GM03348 (cell line): ENCODE data around the gene AMOTL2.

Experiments
- DNase-seq: peaks from one replicate; pipeline ENCODE4 v3.0.0; 2012; ENCODE audit warnings: low spot score

The AMOTL2 gene

DNA sequence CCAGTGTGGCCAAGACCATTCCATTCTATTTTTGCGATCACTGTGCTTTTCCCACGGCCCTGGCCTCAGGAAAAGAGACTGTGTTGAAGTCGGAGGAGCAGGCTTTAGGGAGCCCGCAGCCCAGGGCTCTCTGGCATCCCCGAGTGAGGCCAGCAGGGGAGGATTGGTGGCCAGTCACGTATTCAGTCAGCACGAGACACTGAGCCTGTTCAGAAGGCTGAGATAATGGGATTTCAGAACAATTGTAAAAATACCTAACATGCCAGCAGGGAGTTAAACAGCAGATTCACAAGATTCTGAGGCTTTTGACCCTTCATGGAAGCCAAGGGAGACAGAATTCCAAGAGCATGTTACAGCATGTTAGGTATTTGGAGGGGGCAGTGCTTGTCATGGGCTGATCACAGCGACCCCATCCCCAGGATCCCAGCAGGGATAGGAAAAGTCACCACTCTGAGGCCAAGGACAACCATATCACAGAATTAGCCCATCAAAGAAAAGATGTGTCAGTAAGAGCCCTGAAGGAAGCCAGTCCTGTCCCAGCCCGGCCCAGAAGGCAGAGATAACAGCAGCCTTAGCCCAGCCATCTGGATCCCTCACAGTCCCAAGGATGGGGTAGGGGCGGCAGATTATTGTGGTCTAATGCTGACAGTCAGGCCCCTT is 40.6 kb downstream of the AMOTL2 start:
- DNase-seq: peak; percentile 76

DNA sequence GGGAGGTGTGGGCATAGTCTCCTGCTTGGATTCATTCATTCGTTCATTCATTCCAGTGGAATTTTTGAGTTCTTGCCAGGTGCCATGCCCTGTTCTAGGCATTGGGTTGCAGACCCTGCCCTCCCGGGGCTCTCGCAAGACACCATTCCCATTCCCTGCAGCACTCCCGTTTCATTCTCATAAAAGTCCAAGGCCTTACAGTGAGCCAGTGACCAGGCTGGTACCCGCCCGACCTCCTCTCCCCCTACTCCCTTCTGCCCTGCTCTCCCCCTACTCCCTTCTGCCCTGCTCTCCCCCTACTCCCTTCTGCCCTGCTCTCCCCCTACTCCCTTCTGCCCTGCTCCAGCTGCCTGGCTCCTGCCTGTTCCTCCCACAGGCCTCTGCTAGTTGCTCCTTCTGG is 41.9 kb downstream of the AMOTL2 start:
- no peak for DNase-seq

DNA sequence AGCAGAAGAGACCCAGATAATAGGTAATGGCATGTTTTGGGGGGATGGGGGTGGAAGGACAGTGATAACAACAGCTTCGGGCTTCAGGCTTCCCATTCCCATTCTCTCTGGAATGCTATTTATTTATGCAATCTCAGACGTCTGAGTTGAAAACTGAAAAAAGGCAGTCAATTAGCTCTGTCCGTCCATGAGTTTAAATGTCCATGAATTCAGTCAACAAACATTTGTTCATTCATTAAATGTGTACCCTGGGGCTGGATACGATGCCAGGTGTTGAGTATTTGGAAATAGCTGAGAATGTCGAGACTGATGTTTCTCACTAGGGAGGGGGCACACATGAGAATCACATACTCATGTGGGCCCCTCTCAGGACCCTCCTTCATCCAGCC is 42.4 kb downstream of the AMOTL2 start:
- peak; percentile 24 for DNase-seq

DNA sequence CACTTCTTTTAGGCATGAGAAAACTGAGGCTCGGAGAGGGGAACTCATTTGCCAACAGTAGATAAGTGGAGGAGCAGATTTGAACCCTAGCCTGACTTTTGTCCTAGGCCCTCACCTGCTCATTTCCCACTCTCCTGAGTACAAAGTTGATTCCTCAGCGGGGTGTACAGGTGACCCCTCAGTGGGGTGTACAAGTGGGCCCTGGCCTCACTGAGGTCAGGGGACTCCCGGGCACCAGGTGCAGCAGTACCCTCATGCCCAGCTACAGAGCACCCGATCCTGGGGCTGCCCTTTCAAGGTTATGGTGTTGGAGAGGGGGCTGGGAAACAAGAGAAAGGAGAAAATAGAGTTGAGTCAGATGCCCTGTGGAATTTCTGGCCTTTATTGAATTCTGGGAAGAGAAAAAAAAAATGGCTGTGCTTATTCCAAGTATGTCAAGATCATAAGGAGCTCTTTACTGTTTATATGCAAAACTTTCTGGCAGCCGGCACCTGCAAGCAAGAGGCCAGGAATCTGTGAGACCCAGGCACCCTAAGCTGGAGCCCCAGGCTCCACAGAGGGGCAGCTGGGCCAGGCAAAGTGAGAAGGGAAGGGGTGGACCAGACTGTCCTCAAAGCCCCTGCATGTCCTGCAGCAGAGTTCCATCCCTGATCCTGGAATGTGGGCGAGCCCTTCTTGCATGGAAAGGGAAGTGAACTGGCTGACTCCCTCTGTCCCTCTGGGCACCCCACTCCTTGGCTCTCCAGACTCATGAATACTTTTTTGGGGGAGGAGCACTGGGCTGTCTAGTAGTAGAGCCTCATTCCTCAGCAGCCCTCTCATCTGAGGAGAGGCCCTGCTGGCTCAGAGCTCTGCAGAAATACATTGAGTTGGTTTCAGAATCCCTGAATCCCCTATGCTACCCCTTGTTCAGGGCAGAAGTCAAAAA is 43.1 kb downstream of the AMOTL2 start:
- peak; percentile 84 for DNase-seq

DNA sequence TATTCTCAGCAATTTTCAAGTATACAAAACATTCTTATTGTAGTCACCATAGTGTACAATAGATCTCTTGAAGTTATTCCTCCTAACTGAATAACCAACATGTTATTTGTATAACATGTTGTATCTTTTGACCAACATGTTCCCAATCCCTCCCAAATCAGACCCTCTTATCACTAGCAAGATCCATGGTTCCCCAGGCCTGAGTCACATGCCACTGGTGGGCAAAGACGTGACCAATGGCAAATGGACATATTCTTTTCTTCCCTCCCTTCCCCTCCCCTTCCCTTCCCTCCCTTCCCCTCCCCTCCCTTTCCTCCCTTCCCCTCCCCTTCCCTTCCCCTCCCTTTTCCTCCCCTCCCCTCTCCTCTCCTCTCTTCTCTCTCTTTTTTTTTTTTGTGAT is 45.4 kb downstream of the AMOTL2 start:
- no peak for DNase-seq

DNA sequence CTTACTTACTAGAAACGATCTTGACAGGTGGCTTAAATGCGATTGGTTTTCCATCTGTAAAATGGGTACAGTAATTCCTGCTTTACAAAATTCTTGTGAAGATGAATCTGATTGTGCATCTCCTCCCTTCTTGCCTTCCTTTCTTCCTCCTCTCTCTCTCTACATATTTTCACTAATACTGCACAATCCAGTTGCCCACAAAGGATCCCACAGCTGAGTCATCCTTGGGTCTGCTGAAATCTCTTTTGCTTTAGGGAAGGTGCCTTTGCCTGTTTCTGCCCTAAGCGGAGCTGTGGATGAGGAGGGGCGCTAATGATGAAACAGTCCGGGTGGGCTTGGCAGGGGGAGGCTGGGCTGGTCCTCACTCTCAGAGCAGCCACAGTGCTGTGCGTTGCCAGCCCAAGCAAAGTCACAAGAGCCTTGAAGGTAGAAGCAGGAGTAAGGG is 46.1 kb downstream of the AMOTL2 start:
- peak; percentile 68 for DNase-seq

DNA sequence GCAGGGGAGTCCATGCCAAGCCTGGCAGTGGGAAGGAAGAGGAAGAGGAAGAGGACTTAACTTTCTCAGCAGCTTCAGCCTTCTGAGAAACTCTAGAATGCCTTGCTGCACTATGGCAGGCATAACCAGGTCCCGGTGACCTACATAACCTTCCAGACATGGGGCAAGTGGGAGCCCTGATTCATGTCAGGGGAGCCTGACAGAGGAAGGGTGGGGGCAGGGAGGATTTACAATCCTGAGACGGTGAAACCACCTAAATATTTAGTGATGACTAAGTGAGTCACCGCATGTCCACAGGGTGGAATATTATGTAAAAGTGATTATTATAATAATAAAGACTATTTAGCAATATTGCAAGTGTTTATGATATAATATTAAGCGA is 46.7 kb downstream of the AMOTL2 start:
- peak; percentile 65 for DNase-seq

DNA sequence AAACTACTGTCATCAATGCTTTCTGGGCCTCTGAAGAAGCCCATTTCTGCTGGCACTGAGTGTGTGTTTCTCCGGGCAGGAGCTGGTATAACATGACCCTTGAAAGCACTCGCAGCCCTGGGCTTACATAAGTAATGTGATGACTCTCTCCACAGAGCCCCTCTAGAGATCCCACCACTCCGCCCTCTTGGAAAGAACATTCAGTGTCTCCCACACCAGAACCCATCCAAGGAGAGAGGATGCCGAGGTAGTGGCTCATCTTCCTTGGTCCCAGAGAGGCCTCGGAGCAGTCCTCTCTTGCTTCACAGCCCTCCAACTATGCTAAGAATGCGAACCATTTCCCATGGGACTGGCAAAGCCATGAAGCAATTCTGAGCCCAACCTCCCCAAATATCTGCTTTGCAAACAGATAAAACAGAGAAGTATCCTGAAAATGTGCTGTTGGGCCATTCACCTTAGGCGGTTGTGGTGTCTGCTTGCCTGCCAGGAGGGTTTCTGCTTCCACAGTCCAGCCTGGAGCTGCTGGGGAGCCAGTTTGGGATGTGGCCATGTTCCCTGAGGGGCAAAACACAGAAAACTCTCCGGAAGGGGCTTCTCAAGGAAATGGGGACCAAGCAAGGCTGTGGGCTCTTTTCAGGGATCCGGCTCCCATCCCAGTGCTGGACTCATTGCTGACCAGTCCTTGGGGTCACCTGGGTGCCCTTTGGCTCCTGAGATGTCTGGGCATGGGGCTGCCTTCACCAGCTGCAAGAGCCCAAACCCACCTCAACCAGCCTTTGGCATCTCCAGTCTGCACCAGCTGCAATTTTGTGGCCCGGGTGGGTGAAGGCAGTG is 47.3 kb downstream of the AMOTL2 start:
- peak; percentile 89 for DNase-seq

DNA sequence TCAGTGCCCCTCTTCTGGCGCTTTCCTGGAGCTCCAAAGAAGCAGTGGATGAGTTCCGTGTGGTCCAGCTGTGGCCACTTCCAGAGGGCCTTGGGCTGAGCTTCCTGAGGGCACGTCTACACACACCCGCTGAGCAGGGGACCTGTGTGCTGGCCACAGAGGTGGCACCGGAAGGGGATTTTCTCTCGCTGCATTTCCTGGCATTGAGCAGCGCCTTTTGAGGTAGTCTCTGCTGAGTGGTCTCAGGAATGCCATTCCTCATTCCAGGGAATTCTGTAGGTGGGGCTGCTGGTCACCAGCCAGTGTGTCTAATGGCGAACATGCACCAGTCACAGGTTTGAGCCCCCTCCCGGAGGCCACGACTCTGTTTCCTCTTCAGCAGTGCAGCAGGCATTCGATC is 48.1 kb downstream of the AMOTL2 start:
- DNase-seq: no peak

DNA sequence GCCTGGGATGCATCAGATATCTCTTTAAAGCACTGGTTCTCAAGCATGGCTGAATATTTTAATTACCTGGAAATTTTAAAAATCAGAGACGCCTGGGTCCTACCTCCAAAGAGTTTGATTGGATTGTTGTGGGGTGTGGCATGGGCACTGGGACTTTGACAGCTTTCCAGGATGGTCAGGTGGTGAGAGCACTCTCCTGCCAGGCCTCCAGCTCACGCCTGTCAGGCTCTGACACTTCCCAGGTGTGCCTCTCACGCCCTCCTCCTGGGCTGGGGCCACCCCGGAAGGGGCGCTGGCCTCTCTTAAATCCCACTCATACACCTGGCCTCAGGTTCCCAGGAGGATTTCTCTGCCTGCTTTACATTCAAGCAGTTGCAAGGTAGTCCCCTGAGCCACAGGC is 48.5 kb downstream of the AMOTL2 start:
- DNase-seq: no peak

DNA sequence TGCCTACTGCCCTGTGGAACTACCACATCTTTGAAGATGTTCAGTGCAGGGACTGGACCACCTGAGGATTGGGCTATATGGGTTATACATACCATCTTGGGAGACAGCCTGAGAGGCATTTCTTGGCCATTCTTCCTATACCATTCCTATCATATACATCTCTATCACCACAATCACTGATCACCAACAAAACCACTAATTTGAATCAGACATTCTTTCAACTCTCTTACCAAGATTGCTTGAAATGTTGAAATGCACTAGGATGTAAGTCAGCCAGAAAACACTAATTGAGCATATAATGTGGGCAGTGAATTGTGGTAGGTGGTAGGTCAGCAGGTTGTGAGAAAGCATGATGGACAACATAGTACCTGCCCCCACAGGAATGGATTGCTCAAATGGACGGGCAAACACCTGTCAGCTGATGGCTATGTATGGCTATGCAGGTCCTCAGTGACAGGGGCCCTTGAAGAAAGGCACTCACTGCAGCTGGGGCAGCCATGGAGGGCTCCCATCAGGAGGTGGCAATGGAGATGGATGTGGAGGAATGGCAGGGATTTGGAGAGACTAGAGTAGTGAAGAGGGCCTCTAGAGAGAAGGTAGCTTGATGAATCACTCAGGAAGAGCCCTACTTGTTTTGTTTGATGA is 49.1 kb downstream of the AMOTL2 start:
- no peak for DNase-seq

DNA sequence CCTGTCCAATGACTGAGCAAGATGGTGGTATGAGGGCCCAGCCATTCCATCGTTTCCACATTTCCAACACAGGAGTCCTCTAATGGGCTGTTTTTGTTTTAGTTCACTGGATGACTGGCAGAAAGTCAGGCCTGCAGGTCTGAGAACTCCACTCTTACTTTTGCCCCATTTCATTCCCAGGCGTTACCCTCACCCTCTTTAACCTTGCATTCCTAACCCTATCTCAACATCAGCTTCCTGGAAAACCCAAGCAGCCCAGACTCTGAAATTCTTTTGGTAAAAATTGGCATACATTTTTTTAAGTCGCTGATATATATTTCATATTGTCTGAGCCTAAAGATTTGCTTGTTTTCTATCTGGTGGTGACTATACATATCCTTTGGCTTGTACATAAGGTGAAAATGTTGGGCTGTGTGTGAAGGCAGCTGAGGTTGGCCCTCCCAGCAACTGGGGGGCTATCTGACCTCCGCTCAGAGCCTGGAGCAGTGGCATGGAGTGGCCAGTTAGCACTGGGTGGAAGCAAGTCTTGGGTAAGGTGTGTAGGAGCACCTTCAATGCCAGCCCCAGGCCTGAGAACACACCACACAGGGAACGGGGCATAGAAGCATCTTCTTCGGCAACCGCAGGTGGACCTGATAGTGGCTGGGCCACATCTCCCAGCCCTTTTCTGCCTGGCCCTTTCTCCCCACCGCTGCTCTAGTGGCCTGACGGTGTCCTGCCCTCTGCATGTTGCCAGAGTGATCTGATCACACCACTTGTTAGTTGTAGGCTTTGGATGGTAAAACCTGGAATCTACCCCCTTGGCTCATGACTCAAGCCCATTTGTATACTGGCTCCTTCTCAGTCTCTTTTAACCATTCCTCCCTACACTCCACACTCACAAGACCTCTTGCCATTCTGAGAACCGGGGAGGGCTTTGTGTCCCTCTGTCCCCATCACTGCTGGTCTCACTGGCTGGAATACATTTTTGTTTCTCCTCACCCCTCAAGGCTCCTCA is 50.0 kb downstream of the AMOTL2 start:
- DNase-seq: no peak

DNA sequence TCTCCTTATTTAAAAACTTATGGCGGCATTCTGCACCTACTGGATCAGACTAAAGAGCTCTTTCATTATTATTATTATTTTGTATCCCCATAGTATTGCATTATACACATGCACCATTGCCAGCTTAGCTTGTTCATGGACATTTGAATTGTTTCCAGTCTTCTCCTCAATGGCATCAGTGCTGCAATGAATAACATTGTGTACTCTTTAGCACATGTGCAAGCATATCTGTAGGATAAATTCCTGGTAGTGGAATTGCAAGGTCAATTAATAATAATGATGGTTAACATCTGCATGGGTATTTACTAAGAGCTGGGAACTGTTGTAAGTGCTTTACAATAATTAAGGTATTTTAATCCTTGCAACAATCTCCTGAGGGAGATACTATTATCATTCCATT is 52.0 kb downstream of the AMOTL2 start:
- DNase-seq: no peak

DNA sequence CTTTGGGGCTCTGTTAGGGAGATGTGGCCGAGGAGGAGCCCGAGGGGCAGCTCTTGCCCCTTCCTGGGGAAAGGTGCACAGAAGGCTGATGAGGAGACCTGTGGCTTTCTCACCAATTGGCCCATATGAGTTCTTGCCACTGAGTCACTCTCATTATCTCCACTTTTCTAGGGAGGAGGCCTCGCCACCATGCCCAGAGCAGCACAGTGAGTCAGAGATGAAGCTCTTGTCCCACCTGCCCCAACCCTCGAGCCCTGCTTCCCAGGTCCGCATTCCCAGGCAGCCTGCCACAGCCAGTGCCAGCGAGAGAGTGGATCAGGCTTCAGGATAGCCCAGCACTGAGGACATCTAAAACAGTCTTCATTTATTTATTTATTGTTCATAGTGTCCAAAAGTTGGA is 53.5 kb downstream of the AMOTL2 start:
- DNase-seq: no peak

DNA sequence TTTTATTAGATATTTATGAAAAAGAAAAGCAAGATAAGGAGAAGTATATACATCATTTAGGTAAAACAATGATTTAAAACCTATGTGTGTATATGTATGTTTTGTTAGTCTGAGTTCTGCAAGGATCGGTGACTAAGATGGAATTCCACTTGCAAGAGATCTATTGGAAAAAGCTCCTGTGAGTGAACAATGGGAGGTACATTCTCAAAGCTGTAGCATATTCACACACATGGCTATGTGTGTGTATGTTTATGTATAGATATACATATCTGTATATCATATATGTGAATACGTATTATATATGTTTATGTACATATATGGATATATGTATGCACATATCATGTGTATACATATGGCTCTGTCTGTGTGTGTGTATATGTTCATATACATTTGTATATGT is 54.3 kb downstream of the AMOTL2 start:
- DNase-seq: no peak

DNA sequence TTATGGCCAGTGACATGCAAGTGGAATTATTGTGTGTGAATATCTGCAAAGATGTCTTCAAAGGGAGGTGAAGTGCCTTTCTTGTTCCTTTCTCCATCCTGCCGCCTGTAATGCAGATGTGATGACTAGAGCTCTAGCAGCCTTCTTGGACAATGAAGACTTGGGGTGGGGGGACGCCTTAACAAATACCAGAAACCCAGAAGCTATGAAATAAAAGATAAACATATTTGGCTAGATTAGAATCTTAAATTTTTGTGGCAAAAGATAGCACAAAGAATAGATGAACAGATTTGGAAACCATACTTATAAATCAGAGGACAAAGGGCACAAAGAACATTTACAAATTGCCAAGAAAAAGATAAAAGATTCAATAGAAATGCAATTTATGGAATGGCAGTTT is 56.1 kb downstream of the AMOTL2 start:
- DNase-seq: no peak

DNA sequence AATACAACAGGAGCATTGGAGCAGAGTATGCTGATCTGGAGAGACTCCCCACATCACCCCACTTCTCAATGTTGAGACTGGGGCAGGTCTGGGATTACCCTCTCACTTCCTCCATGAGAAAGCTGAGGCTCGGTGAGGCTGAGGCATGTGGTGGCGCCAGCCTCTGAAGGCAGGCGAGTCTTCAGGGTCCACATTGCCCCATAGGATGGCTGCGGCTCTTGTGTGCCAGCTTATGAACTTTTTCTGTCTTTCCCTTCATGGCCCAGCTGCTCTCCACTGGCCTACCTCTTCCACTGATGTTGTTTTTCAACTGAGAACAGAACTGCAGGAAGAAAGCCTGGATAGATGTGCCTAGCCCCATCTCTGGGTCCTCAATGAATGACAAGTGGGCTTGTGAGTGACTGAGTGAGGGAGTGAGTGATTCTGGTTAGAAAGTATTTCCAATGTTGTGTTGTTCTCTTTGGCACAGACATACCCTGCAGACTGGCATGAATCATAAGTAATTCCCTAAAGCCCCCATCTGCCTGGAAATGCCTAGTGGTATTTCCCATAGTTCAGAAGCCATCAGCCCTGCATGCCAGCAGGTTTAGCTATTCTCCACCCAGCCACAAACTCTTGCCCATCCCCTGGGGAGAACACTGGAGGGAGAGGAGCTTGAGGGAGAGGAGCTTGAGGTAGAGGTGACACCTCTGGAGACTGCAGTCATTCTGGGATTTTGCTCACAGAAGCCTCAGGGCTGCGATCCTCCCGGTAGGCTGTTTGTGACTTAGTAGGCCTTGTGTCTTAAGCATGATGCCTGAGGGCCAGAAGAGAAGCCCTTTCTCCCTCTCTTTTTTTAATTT is 56.9 kb downstream of the AMOTL2 start:
- DNase-seq: peak; percentile 29

DNA sequence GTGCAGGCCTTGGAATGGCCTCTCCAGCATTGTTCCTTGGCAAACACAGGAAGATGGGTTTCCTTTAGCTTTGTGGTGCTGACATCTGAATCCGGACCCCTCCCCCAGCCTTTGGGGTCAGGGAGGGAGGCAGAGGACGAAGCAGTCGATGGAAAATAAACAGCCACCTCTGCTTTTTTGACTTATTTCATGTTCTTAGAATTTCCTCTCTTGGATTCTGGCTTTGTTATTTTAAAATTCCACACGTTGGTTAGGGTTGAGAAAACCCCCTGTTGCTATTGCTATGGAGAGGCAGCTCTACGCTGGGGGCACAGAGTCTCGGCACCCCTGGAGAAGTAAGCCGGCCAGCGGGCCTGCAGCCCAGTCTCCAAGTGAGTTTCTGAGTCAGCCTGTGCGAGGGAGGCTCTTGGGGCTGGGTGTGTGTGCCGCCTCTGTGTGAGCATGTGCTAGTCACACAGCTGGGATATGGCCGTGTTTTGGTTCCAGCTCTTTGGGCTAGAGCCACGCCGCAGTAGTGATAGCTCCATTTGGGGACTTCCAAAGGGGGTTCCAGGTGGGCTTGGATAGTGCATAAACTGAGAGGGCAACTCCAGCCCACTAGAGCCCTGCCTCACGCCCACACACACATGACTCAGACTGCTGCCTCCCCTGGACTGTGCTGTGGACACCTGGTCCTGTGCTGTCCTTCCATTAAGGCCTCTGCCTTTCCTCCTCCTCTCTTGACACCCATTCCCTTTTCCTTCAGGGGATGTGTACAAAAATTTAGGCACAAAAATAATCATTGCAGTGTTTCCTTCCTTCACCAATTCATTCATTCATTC is 58.8 kb downstream of the AMOTL2 start:
- DNase-seq: peak; percentile 75
